B cell (primary cell): ENCODE measurements around the gene BRIP1. TPM values are rescaled to one million over a fixed set of nuclear protein-coding genes. Genes with fewer than 3 reads are reported as not detected.

ENCODE experiments used
- ATAC-seq: fragments of 200-7000 bp; cut with Tn5 transposase; one replicate; pipeline ENCODE4 v1.10.0; 2021; ENCODE audit warnings: low read depth, mild to moderate bottlenecking, moderate number of reproducible peaks, moderate library complexity
- CTCF ChIA-PET: fragments of 350-600 bp; sonication (Branson Sonifier 250); formaldehyde crosslinking; loops from one replicate; lab custom pipeline; 2021; ENCODE audit warnings: antibody characterized with exemption, inconsistent platforms; lab: Charles Lee
- POLR2A ChIA-PET: fragments of 350-600 bp; sonication (Branson Sonifier 250); formaldehyde crosslinking; loops from one replicate; lab custom pipeline; 2021; ENCODE audit warnings: antibody characterized with exemption; lab: Charles Lee
- DNase-seq: peaks from one replicate; pipeline ENCODE4 v3.0.0; 2013
- H2AFZ ChIP-seq: 2 replicates; pipeline ENCODE4 v1.6.1; 2012; ENCODE audit warnings: mild to moderate bottlenecking, low read depth, low read length; ENCODE audit not compliant: insufficient read depth, poor library complexity, severe bottlenecking
- H3K27ac ChIP-seq, 2 donors: 1 replicate in 1 of 2; 2 replicates in 1 of 2; pipeline ENCODE4 v1.5.1; 2012 to 2013; ENCODE audit warnings: low read length in 2 of 2, mild to moderate bottlenecking in 2 of 2, moderate library complexity in 1 of 2
- H3K27me3 ChIP-seq, 4 experiments: fragments of 200-600 bp in 1 of 4; sonication (generic) in 1 of 4; replicated peaks in 1 of 4; 1 replicate in 2 of 4; 2 replicates in 2 of 4; pipeline versions ENCODE4 v1.6.1 to v1.7.0; 2013 to 2016; ENCODE audit warnings: low read length in 3 of 4, mild to moderate bottlenecking in 2 of 4, mixed read lengths in 1 of 4, moderate library complexity in 1 of 4; ENCODE audit not compliant: insufficient read depth in 4 of 4, control insufficient read depth in 3 of 4; ENCODE audit errors: control extremely low read depth in 1 of 4
- H3K36me3 ChIP-seq, 2 experiments: replicated peaks in 1 of 2; 1 replicate in 1 of 2; 2 replicates in 1 of 2; pipeline versions ENCODE4 v1.6.1 to v1.7.1; 2013; ENCODE audit warnings: low read length in 1 of 2; ENCODE audit not compliant: insufficient read depth in 2 of 2, control insufficient read depth in 1 of 2; ENCODE audit errors: control extremely low read depth in 1 of 2, extremely low read depth in 1 of 2
- H3K4me1 ChIP-seq, 2 donors: fragments of 200-600 bp in 1 of 2; sonication (generic) in 1 of 2; 1 replicate in 1 of 2; 2 replicates in 1 of 2; pipeline versions ENCODE4 v1.5.1 to v1.6.1; 2013 to 2017; ENCODE audit warnings: low read length in 2 of 2; ENCODE audit not compliant: control insufficient read depth in 2 of 2, insufficient read depth in 2 of 2
- H3K4me2 ChIP-seq: replicated peaks from 2 replicates; pipeline ENCODE3; 2012; ENCODE audit warnings: mild to moderate bottlenecking, low read depth, low read length; ENCODE audit not compliant: poor library complexity, severe bottlenecking
- H3K4me3 ChIP-seq, 5 experiments: fragments of 200-600 bp in 1 of 5; sonication (generic) in 1 of 5; 1 replicate in 3 of 5; 2 replicates in 2 of 5; pipeline versions ENCODE4 v1.5.1 to v1.7.0; 2011 to 2016; ENCODE audit warnings: low read length in 4 of 5, mild to moderate bottlenecking in 4 of 5, low read depth in 2 of 5, control low read depth in 1 of 5, moderate library complexity in 1 of 5; ENCODE audit not compliant: insufficient read depth in 1 of 5; ENCODE audit errors: control extremely low read depth in 1 of 5, extremely low read depth in 1 of 5
- H3K79me2 ChIP-seq: fragments of 200-600 bp; sonication (generic); one replicate; pipeline ENCODE4 v1.6.0; 2016; ENCODE audit warnings: low read length; ENCODE audit not compliant: control insufficient read depth, insufficient read depth
- H3K9ac ChIP-seq: fragments of 200-600 bp; sonication (generic); 2 replicates; pipeline ENCODE4 v1.6.1; 2017; ENCODE audit warnings: mild to moderate bottlenecking, low read length, moderate library complexity
- H3K9me3 ChIP-seq, 3 donors: one replicate each; pipeline versions ENCODE4 v1.6.1 to v1.7.1; 2013; ENCODE audit warnings: low read length in 2 of 3; ENCODE audit not compliant: control insufficient read depth in 2 of 3, insufficient read depth in 1 of 3; ENCODE audit errors: control extremely low read depth in 1 of 3
- H4K20me1 ChIP-seq: 2 replicates; pipeline ENCODE4 v1.6.0; 2012; ENCODE audit warnings: mild to moderate bottlenecking, low read length; ENCODE audit not compliant: insufficient read depth, control insufficient read depth, poor library complexity, severe bottlenecking
- H3K27ac Mint-ChIP-seq: one replicate; pipeline ENCODE4 v1.8.0; 2021; ENCODE audit warnings: mixed read lengths
- H3K27me3 Mint-ChIP-seq: one replicate; pipeline ENCODE4 v1.8.0; 2021; ENCODE audit warnings: mixed read lengths
- H3K4me1 Mint-ChIP-seq: one replicate; pipeline ENCODE4 v1.8.0; 2021; ENCODE audit warnings: mixed read lengths
- H3K4me3 Mint-ChIP-seq: one replicate; pipeline ENCODE4 v1.8.0; 2021; ENCODE audit warnings: mixed read lengths
- H3K9me3 Mint-ChIP-seq: one replicate; pipeline ENCODE4 v1.8.0; 2022; ENCODE audit warnings: mixed read lengths; ENCODE audit not compliant: insufficient read depth
- CTCF ChIP-seq: fragments of 200-600 bp; IDR thresholded peaks from one replicate; pipeline ENCODE4 v1.8.0; 2022; ENCODE audit warnings: antibody characterized with exemption, mild to moderate bottlenecking
- EZH2 ChIP-seq: IDR thresholded peaks from 2 replicates; pipeline ENCODE4 v1.6.1; 2012; ENCODE audit warnings: borderline replicate concordance, low read depth, mild to moderate bottlenecking, moderate library complexity, low read length; ENCODE audit not compliant: insufficient read depth, poor library complexity, severe bottlenecking
- WGBS: methylation state at CpG from one replicate; pipeline ENCODE4 v1.1.5; 2013; ENCODE audit warnings: missing lambda C conversion rate; ENCODE audit not compliant: insufficient coverage; 5-methylcytosine and 5-hydroxymethylcytosine counted together
- intact Hi-C: fragments of 100-400 bp; cut with micrococcal nuclease; formaldehyde crosslinking; loops from one replicate; pipeline ENCODE4 v1.10.0; 2022
- polyA plus RNA-seq: library from polyadenylated mRNA; depleted of rRNA; stranded (reverse); fragments of >200 nt; gene quantifications from 2 replicates; pipeline ENCODE4 v1.2.3, GENCODE V29; 2012
- total RNA-seq, 2 donors: library from RNA; stranded (reverse); fragments of 120-200 nt in 1 of 2; gene quantifications; 1 replicate in 1 of 2; 2 replicates in 1 of 2; pipeline versions ENCODE4 v1.2.3 to v1.2.4, GENCODE V29; 2013 to 2022

BRIP1 gene
- total and polyA plus RNA-seq, 2 donors (not counting 1 experiment from before 2014, with no cell fraction given) = 0.89 to 2.4 TPM

- DNase-seq (no peak), ATAC-seq (no peak)
- TF ChIP-seq EZH2 (no peak), CTCF (no peak)
- Histone ChIP-seq H3K79me2 (no peaks in the 10 kb centered on the region), H3K9me3 (peaks cover 1 to 4% (median 3%) of the 10 kb centered on the region in 3 donors), H3K4me1 (no peaks in the 10 kb centered on the region), H3K36me3 (no peaks in the 10 kb centered on the region), H3K9ac (no peak overlapping the region), H4K20me1 (no peaks in the 10 kb centered on the region), H2AFZ (no peak overlapping the region), H3K4me3 (no peak overlapping the region), H3K4me2 (no peak overlapping the region), H3K27me3 (no peaks in the 10 kb centered on the region), H3K27ac (no peak overlapping the region)
- Mint-ChIP-seq H3K4me1 (no peaks in the 10 kb centered on the region), H3K27ac (no peak overlapping the region), H3K27me3 (no peaks in the 10 kb centered on the region), H3K4me3 (no peak overlapping the region), H3K9me3 (peaks cover 7% of the 10 kb centered on the region)
- intact Hi-C loops = no loop called here
- ChIA-PET CTCF (interaction anchor here (0.7 kb wide), 1 partner anchor 28 kb away, joined by 4 read pairs; no protein-coding TSS in a partner anchor), POLR2A (no interaction called here)
- 100% methylated on average over 1 of the region's 2 CpGs for WGBS
Measured at GRCh38 chr17:61735807-61736206, 127.5 kb downstream of the BRIP1 start.

- H2AFZ ChIP-seq = no peak overlapping the region
- no peaks in the 10 kb centered on the region for H3K27me3 ChIP-seq
- ATAC-seq = no peak
- Mint-ChIP-seq H3K4me3 (no peak overlapping the region), H3K4me1 (no peaks in the 10 kb centered on the region), H3K27me3 (no peaks in the 10 kb centered on the region), H3K9me3 (peaks cover 7% of the 10 kb centered on the region), H3K27ac (no peak overlapping the region)
- ChIA-PET CTCF (no interaction called here), POLR2A (no interaction called here)
- H3K36me3 ChIP-seq = no peaks in the 10 kb centered on the region
- intact Hi-C loops = no loop called here
- H3K9ac ChIP-seq = no peak overlapping the region
- H3K9me3 ChIP-seq = peaks cover 1 to 4% (median 3%) of the 10 kb centered on the region in 3 donors
- H4K20me1 ChIP-seq = no peaks in the 10 kb centered on the region
- no peak overlapping the region for H3K4me2 ChIP-seq
- H3K4me3 ChIP-seq = no peak overlapping the region
- no peaks in the 10 kb centered on the region for H3K79me2 ChIP-seq
- H3K27ac ChIP-seq = no peak overlapping the region
- no peak for DNase-seq
- no peak for TF ChIP-seq EZH2
- TF ChIP-seq CTCF = no peak
- H3K4me1 ChIP-seq = no peaks in the 10 kb centered on the region
Measured at GRCh38 chr17:61734466-61734865, 128.9 kb downstream of the BRIP1 start.
